Tibial nerve (tissue), 4 donors: ENCODE measurements around the gene ITSN2. TPM values are rescaled to one million over a fixed set of nuclear protein-coding genes. Genes with fewer than 3 reads are reported as not detected.

Source experiments
- DNase-seq, 2 donors: peaks; one replicate each; pipeline ENCODE4 v3.0.0-alpha.2; 2019; ENCODE audit warnings: low spot score in 2 of 2
- H3K27ac ChIP-seq, 4 donors: fragments of 200-600 bp; sonication (generic) in 3 of 4; one replicate each; pipeline ENCODE4 v1.5.1; 2017 to 2019; ENCODE audit warnings: mild to moderate bottlenecking in 1 of 4
- H3K27me3 ChIP-seq, 2 donors: fragments of 200-600 bp; sonication (generic) in 1 of 2; one replicate each; pipeline versions ENCODE4 v1.5.1 to v1.6.0; 2017 to 2019
- H3K36me3 ChIP-seq, 3 donors: fragments of 200-600 bp; sonication (generic); one replicate each; pipeline ENCODE4 v1.5.1; 2018 to 2019
- H3K4me1 ChIP-seq, 4 donors: fragments of 200-600 bp; sonication (generic) in 3 of 4; one replicate each; pipeline ENCODE4 v1.5.1; 2017 to 2019
- H3K4me3 ChIP-seq, 4 donors: fragments of 200-600 bp; sonication (generic) in 3 of 4; one replicate each; pipeline ENCODE4 v1.5.1; 2017 to 2019; ENCODE audit warnings: mild to moderate bottlenecking in 1 of 4, moderate library complexity in 1 of 4
- H3K9me3 ChIP-seq, 4 donors: fragments of 200-600 bp; sonication (generic) in 3 of 4; one replicate each; pipeline ENCODE4 v1.5.1; 2017 to 2019
- CTCF ChIP-seq, 5 experiments: fragments of 200-600 bp in 3 of 5; fragments of 450-650 bp in 2 of 5; sonication (generic) in 3 of 5; IDR thresholded peaks; one replicate each; pipeline ENCODE4 v1.5.1; 2016 to 2019; ENCODE audit warnings: antibody characterized with exemption in 5 of 5, mild to moderate bottlenecking in 3 of 5, moderate library complexity in 2 of 5
- EP300 ChIP-seq, 2 donors: sonication (generic); formaldehyde crosslinking; IDR thresholded peaks; one replicate each; pipeline ENCODE4 v1.6.1; 2017; ENCODE audit warnings: antibody characterized with exemption in 2 of 2, mild to moderate bottlenecking in 1 of 2
- POLR2A ChIP-seq, 2 donors: fragments of 450-650 bp; IDR thresholded peaks; one replicate each; pipeline ENCODE4 v1.6.1; 2017; ENCODE audit warnings: antibody characterized with exemption in 2 of 2, mild to moderate bottlenecking in 2 of 2, moderate library complexity in 2 of 2
- WGBS, 2 donors: methylation state at CpG; one replicate each; pipeline ENCODE4 v1.1.5; 2018; 5-methylcytosine and 5-hydroxymethylcytosine counted together
- total RNA-seq, 4 donors: library from RNA; depleted of rRNA; stranded (reverse); fragments of >200 nt; gene quantifications; one replicate each; pipeline ENCODE4 v1.1.0, GENCODE V29; 2016

Gene ITSN2
- total RNA-seq, 4 donors from 2014 or later = 47.3 to 54.2 (median 48.7) TPM

- Histone ChIP-seq H3K4me1 (peaks cover 0 to 67% (median 26%) of the 10 kb centered on the region in 4 donors), H3K4me3 (no peak overlapping the region), H3K36me3 (no peaks in the 10 kb centered on the region), H3K9me3 (no peaks in the 10 kb centered on the region), H3K27me3 (no peaks in the 10 kb centered on the region), H3K27ac (no peak overlapping the region)
- WGBS, 2 donors = 38 to 61% methylated on average over 1 of the region's 1 CpG
- no peak for DNase-seq
- TF ChIP-seq CTCF (IDR thresholded peaks at IDR 0.05) (no peak), POLR2A (IDR thresholded peaks at IDR 0.05) (no peak), EP300 (IDR thresholded peaks at IDR 0.05) (no peak)
Observed at GRCh38 chr2:24351981-24352380, 8.4 kb downstream of the ITSN2 start.

GRCh38 chr2:24351627-24351938 lies 8.8 kb downstream of the ITSN2 start:
- DNase-seq = no peak

GRCh38 chr2:24350826-24351626 lies 9.3 kb downstream of the ITSN2 start:
- Histone ChIP-seq H3K9me3 (no peaks in the 10 kb centered on the region), H3K4me3 (no peak overlapping the region), H3K36me3 (no peaks in the 10 kb centered on the region), H3K27ac (no peak overlapping the region), H3K4me1 (peaks cover 0 to 66% (median 26%) of the 10 kb centered on the region in 4 donors), H3K27me3 (no peaks in the 10 kb centered on the region)
- no peak for DNase-seq
- no peak for TF ChIP-seq EP300 (IDR thresholded peaks at IDR 0.05)
- TF ChIP-seq CTCF (IDR thresholded peaks at IDR 0.05) = no peak
- no peak for TF ChIP-seq POLR2A (IDR thresholded peaks at IDR 0.05)
- 91 to 93% methylated on average over 7 of the region's 7 CpGs for WGBS, 2 donors

More at GRCh38 chr2:24351627-24351938, 8.8 kb downstream of the ITSN2 start:
- no peaks in the 10 kb centered on the region for H3K27me3 ChIP-seq
- peaks cover 0 to 67% (median 26%) of the 10 kb centered on the region in 4 donors for H3K4me1 ChIP-seq
- H3K27ac ChIP-seq = no peak overlapping the region
- TF ChIP-seq POLR2A (IDR thresholded peaks at IDR 0.05) (no peak), EP300 (IDR thresholded peaks at IDR 0.05) (no peak), CTCF (IDR thresholded peaks at IDR 0.05) (no peak)
- 61 to 72% methylated on average over 3 of the region's 3 CpGs for WGBS, 2 donors
- H3K9me3 ChIP-seq = no peaks in the 10 kb centered on the region
- no peak overlapping the region for H3K4me3 ChIP-seq
- H3K36me3 ChIP-seq = no peaks in the 10 kb centered on the region

- no peaks in the 10 kb centered on the region for H3K36me3 ChIP-seq
- H3K27me3 ChIP-seq = no peaks in the 10 kb centered on the region
- no peak for DNase-seq
- H3K27ac ChIP-seq = no peak overlapping the region
- H3K4me3 ChIP-seq = no peak overlapping the region
- TF ChIP-seq EP300 (IDR thresholded peaks at IDR 0.05) = no peak
- TF ChIP-seq POLR2A (IDR thresholded peaks at IDR 0.05) = no peak
- TF ChIP-seq CTCF (IDR thresholded peaks at IDR 0.05) = no peak
- H3K9me3 ChIP-seq = no peaks in the 10 kb centered on the region
- H3K4me1 ChIP-seq = peaks cover 0 to 51% (median 18%) of the 10 kb centered on the region in 4 donors
Observed at GRCh38 chr2:24349097-24349496, 11.2 kb downstream of the ITSN2 start.

GRCh38 chr2:24345937-24346336 lies 14.4 kb downstream of the ITSN2 start:
- H3K4me1 ChIP-seq = peaks cover 0 to 38% (median 23%) of the 10 kb centered on the region in 4 donors
- H3K36me3 ChIP-seq = no peaks in the 10 kb centered on the region
- H3K9me3 ChIP-seq = no peaks in the 10 kb centered on the region
- no peaks in the 10 kb centered on the region for H3K27me3 ChIP-seq
- 93 to 94% methylated on average over 4 of the region's 4 CpGs for WGBS, 2 donors
- H3K4me3 ChIP-seq = no peak overlapping the region
- H3K27ac ChIP-seq = no peak overlapping the region
- TF ChIP-seq EP300 (IDR thresholded peaks at IDR 0.05) = no peak
- TF ChIP-seq POLR2A (IDR thresholded peaks at IDR 0.05) = no peak
- no peak for TF ChIP-seq CTCF (IDR thresholded peaks at IDR 0.05)
- DNase-seq = no peak
